ENCODE results near the gene ZNF444.

DNA sequence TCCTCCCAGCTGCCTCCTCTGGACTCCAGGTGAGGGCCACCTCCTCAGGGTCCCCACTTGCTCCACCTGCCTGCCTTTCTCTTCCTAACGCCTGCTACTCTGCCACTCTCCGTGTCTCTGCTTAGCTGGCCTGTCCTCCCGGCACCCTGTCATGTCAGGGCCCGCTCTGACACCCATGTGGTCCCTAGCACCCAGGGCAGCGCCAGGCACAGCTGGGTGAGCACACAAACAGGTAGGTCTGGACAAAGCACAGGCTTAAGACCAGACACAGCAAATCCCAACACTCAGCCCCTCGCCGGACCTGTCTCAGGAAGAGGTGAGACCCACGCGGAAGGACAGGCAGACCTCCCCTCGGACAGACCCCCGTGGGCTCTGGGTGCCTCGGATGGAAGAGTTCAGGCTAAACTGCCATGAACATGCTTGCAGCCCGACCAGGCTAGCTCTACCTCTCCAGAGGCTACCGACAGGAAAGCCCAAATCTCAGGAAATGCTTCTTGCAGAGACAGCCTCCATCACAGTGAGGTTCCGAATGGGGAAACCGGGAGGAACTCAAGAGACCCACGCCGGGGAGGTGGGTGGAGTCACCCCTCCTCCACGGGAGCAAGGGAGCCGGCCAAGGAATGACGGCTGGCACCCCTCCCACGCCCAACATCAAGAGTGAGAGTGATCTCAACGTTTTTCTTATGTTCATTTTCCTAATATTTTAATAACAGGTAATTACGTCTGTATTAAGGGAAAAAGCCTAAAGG lies 32.5 kb upstream of the ZNF444 start:
- TF ChIP-seq, protein P1, sequence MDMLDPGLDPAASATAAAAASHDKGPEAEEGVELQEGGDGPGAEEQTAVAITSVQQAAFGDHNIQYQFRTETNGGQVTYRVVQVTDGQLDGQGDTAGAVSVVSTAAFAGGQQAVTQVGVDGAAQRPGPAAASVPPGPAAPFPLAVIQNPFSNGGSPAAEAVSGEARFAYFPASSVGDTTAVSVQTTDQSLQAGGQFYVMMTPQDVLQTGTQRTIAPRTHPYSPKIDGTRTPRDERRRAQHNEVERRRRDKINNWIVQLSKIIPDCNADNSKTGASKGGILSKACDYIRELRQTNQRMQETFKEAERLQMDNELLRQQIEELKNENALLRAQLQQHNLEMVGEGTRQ (IDR thresholded peaks at IDR 0.05): no peak
- TF ChIP-seq RARB (CRISPR knock-in tag; IDR thresholded peaks at IDR 0.05) (no peak), EP300 (IDR thresholded peaks at IDR 0.05) (no peak), CBX2 (IDR thresholded peaks at IDR 0.05; ENCODE audit: borderline replicate concordance, low read depth) (no peak), POLR2AphosphoS2 (conservative IDR thresholded peaks at IDR 0.05; ENCODE audit: low read length) (no peak), FOSL2 (IDR thresholded peaks at IDR 0.05) (no peak), FOSL2 (CRISPR knock-in tag; IDR thresholded peaks at IDR 0.05) (no peak), CHD4 (IDR thresholded peaks at IDR 0.05; ENCODE audit: borderline replicate concordance) (no peak), JUNB (IDR thresholded peaks at IDR 0.05) (no peak), ZC3H11A (IDR thresholded peaks at IDR 0.05) (no peak)
- TF ChIP-seq, protein P2, sequence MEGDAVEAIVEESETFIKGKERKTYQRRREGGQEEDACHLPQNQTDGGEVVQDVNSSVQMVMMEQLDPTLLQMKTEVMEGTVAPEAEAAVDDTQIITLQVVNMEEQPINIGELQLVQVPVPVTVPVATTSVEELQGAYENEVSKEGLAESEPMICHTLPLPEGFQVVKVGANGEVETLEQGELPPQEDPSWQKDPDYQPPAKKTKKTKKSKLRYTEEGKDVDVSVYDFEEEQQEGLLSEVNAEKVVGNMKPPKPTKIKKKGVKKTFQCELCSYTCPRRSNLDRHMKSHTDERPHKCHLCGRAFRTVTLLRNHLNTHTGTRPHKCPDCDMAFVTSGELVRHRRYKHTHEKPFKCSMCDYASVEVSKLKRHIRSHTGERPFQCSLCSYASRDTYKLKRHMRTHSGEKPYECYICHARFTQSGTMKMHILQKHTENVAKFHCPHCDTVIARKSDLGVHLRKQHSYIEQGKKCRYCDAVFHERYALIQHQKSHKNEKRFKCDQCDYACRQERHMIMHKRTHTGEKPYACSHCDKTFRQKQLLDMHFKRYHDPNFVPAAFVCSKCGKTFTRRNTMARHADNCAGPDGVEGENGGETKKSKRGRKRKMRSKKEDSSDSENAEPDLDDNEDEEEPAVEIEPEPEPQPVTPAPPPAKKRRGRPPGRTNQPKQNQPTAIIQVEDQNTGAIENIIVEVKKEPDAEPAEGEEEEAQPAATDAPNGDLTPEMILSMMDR (IDR thresholded peaks at IDR 0.05): no peak
- TF ChIP-seq, protein P3, sequence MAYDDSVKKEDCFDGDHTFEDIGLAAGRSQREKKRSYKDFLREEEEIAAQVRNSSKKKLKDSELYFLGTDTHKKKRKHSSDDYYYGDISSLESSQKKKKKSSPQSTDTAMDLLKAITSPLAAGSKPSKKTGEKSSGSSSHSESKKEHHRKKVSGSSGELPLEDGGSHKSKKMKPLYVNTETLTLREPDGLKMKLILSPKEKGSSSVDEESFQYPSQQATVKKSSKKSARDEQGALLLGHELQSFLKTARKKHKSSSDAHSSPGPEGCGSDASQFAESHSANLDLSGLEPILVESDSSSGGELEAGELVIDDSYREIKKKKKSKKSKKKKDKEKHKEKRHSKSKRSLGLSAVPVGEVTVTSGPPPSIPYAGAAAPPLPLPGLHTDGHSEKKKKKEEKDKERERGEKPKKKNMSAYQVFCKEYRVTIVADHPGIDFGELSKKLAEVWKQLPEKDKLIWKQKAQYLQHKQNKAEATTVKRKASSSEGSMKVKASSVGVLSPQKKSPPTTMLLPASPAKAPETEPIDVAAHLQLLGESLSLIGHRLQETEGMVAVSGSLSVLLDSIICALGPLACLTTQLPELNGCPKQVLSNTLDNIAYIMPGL (CRISPR knock-in tag; IDR thresholded peaks at IDR 0.05; ENCODE audit: borderline replicate concordance): no peak
- TF ChIP-seq, protein P4, sequence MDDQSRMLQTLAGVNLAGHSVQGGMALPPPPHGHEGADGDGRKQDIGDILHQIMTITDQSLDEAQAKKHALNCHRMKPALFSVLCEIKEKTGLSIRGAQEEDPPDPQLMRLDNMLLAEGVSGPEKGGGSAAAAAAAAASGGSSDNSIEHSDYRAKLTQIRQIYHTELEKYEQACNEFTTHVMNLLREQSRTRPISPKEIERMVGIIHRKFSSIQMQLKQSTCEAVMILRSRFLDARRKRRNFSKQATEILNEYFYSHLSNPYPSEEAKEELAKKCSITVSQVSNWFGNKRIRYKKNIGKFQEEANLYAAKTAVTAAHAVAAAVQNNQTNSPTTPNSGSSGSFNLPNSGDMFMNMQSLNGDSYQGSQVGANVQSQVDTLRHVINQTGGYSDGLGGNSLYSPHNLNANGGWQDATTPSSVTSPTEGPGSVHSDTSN (IDR thresholded peaks at IDR 0.05): no peak

Measured in A549 (cell line).